IPS DF 6.9 (cell line): ENCODE data around the gene PRELP.
"Not testable (repeated sequence)": the region's sequence is repeated elsewhere in the genome, so short reads cannot be mapped to it uniquely, and the experiment has no call there.

Source experiments
- DNase-seq: peaks from one replicate; pipeline ENCODE4 v3.0.0-alpha.2; 2013; ENCODE audit warnings: low read depth, low spot score
- H3K27ac ChIP-seq: one replicate; pipeline ENCODE4 v1.5.1; 2013; ENCODE audit warnings: low read length, control low read depth
- H3K27me3 ChIP-seq: 2 replicates; pipeline ENCODE4 v1.6.1; 2013; ENCODE audit warnings: mild to moderate bottlenecking, low read length; ENCODE audit not compliant: control insufficient read depth, insufficient read depth
- H3K36me3 ChIP-seq: 2 replicates; pipeline ENCODE4 v1.6.1; 2013; ENCODE audit warnings: low read length; ENCODE audit not compliant: control insufficient read depth, insufficient read depth
- H3K4me1 ChIP-seq: 2 replicates; pipeline ENCODE4 v1.6.1; 2013; ENCODE audit warnings: low read length; ENCODE audit not compliant: control insufficient read depth, insufficient read depth
- H3K4me3 ChIP-seq: 2 replicates; pipeline ENCODE4 v1.5.1; 2013; ENCODE audit warnings: mild to moderate bottlenecking, low read length
- H3K9me3 ChIP-seq: 2 replicates; pipeline ENCODE4 v1.6.1; 2013; ENCODE audit warnings: low read length, inconsistent platforms; ENCODE audit not compliant: control insufficient read depth, insufficient read depth
- WGBS: extraction: QIAGEN DNeasy Blood & Tissue Kit; methylation state at CpG from one replicate; pipeline ENCODE4 v1.1.7; 2013; ENCODE audit warnings: mixed read lengths, missing lambda C conversion rate; ENCODE audit not compliant: insufficient read length, insufficient coverage; 5-methylcytosine and 5-hydroxymethylcytosine counted together

The PRELP gene

GRCh38 chr1:203464743-203465142 is 10.9 kb upstream of the PRELP start:
- DNase-seq, result no peak
- no CpG with 5 or more reads among the region's 3 CpGs for WGBS
- no peak overlapping the region for H3K27ac ChIP-seq
- no peaks in the 10 kb centered on the region for H3K36me3 ChIP-seq
- H3K4me3 ChIP-seq, result no peak overlapping the region
- H3K27me3 ChIP-seq, result no peaks in the 10 kb centered on the region
- peaks cover 3% of the 10 kb centered on the region; the same call in 1 of the 2 replicates for H3K4me1 ChIP-seq
- H3K9me3 ChIP-seq, result no peaks in the 10 kb centered on the region

- H3K27ac ChIP-seq, result no peak overlapping the region
- no peaks in the 10 kb centered on the region for H3K36me3 ChIP-seq
- no peaks in the 10 kb centered on the region for H3K9me3 ChIP-seq
- no CpG with 5 or more reads among the region's 11 CpGs for WGBS
- H3K4me1 ChIP-seq, result peaks cover 4% of the 10 kb centered on the region; the same call in 1 of the 2 replicates
- no peak for DNase-seq
- no peaks in the 10 kb centered on the region for H3K27me3 ChIP-seq
- H3K4me3 ChIP-seq, result no peak overlapping the region
These were observed 10.3 kb upstream of the PRELP start for GRCh38 chr1:203465146-203465798.

- Histone ChIP-seq H3K27ac (no peak overlapping the region), H3K4me1 (peaks cover 5% of the 10 kb centered on the region; the same call in 1 of the 2 replicates), H3K4me3 (no peak overlapping the region), H3K9me3 (no peaks in the 10 kb centered on the region), H3K36me3 (no peaks in the 10 kb centered on the region), H3K27me3 (no peaks in the 10 kb centered on the region)
- no CpG with 5 or more reads among the region's 7 CpGs for WGBS
- DNase-seq, result no peak
These were observed 9.7 kb upstream of the PRELP start for GRCh38 chr1:203465948-203466347.

- not testable (repeated sequence) for H3K4me3 ChIP-seq, H3K36me3 ChIP-seq, H3K9me3 ChIP-seq, H3K4me1 ChIP-seq, DNase-seq, H3K27ac ChIP-seq, H3K27me3 ChIP-seq
- WGBS, result no CpG with 5 or more reads among the region's 13 CpGs
These were observed 8.6 kb upstream of the PRELP start for GRCh38 chr1:203466906-203467549.

GRCh38 chr1:203467550-203467921 is 8.1 kb upstream of the PRELP start:
- DNase-seq, result no peak
- no peak overlapping the region for H3K4me3 ChIP-seq
- no CpG with 5 or more reads among the region's 9 CpGs for WGBS
- peaks cover 5% of the 10 kb centered on the region; the same call in 1 of the 2 replicates for H3K4me1 ChIP-seq
- H3K36me3 ChIP-seq, result no peaks in the 10 kb centered on the region
- no peaks in the 10 kb centered on the region for H3K27me3 ChIP-seq
- H3K27ac ChIP-seq, result no peak overlapping the region
- no peaks in the 10 kb centered on the region for H3K9me3 ChIP-seq

GRCh38 chr1:203468326-203468725 is 7.3 kb upstream of the PRELP start:
- no peak overlapping the region for H3K27ac ChIP-seq
- no peaks in the 10 kb centered on the region for H3K9me3 ChIP-seq
- no peaks in the 10 kb centered on the region for H3K27me3 ChIP-seq
- H3K4me1 ChIP-seq, result peaks cover 5% of the 10 kb centered on the region; the same call in 1 of the 2 replicates
- H3K36me3 ChIP-seq, result no peaks in the 10 kb centered on the region
- no peak for DNase-seq
- WGBS, result no CpG with 5 or more reads among the region's 2 CpGs
- no peak overlapping the region for H3K4me3 ChIP-seq

GRCh38 chr1:203470240-203470639 is 5.4 kb upstream of the PRELP start:
- peaks cover 8% of the 10 kb centered on the region; the same call in 1 of the 2 replicates for H3K4me1 ChIP-seq
- H3K27me3 ChIP-seq, result no peaks in the 10 kb centered on the region
- DNase-seq, result no peak
- WGBS, result no CpG with 5 or more reads among the region's 5 CpGs
- H3K27ac ChIP-seq, result no peak overlapping the region
- no peaks in the 10 kb centered on the region for H3K9me3 ChIP-seq
- H3K4me3 ChIP-seq, result no peak overlapping the region
- H3K36me3 ChIP-seq, result no peaks in the 10 kb centered on the region

- WGBS, result no CpG with 5 or more reads among the region's 6 CpGs
- Histone ChIP-seq H3K4me1 (peaks cover 8% of the 10 kb centered on the region; the same call in 1 of the 2 replicates), H3K9me3 (no peaks in the 10 kb centered on the region), H3K4me3 (no peak overlapping the region), H3K36me3 (no peaks in the 10 kb centered on the region), H3K27ac (no peak overlapping the region), H3K27me3 (no peaks in the 10 kb centered on the region)
- no peak for DNase-seq
These were observed 3.8 kb upstream of the PRELP start for GRCh38 chr1:203471841-203472240.

- Histone ChIP-seq H3K36me3 (no peaks in the 10 kb centered on the region), H3K4me3 (no peak overlapping the region), H3K27me3 (no peaks in the 10 kb centered on the region), H3K4me1 (peaks cover 8% of the 10 kb centered on the region; the same call in 1 of the 2 replicates), H3K9me3 (no peaks in the 10 kb centered on the region), H3K27ac (no peak overlapping the region)
- DNase-seq, result no peak
- no CpG with 5 or more reads among the region's 4 CpGs for WGBS
These were observed 2.3 kb upstream of the PRELP start for GRCh38 chr1:203473281-203473680.

- Histone ChIP-seq H3K9me3 (no peaks in the 10 kb centered on the region), H3K4me3 (no peak overlapping the region), H3K36me3 (no peaks in the 10 kb centered on the region), H3K27ac (no peak overlapping the region), H3K27me3 (no peaks in the 10 kb centered on the region), H3K4me1 (peaks cover 8% of the 10 kb centered on the region; the same call in 1 of the 2 replicates)
- 100% methylated on average over 1 of the region's 9 CpGs for WGBS
- DNase-seq, result no peak
These were observed 1.8 kb upstream of the PRELP start for GRCh38 chr1:203473781-203474305.
